IPS DF 6.9 (cell line): ENCODE measurements around the gene ZNF646.

ENCODE experiments used
- DNase-seq: peaks from one replicate; pipeline ENCODE4 v3.0.0-alpha.2; 2013; ENCODE audit warnings: low read depth, low spot score
- H3K27ac ChIP-seq: one replicate; pipeline ENCODE4 v1.5.1; 2013; ENCODE audit warnings: low read length, control low read depth
- H3K27me3 ChIP-seq: 2 replicates; pipeline ENCODE4 v1.6.1; 2013; ENCODE audit warnings: mild to moderate bottlenecking, low read length; ENCODE audit not compliant: control insufficient read depth, insufficient read depth
- H3K36me3 ChIP-seq: 2 replicates; pipeline ENCODE4 v1.6.1; 2013; ENCODE audit warnings: low read length; ENCODE audit not compliant: control insufficient read depth, insufficient read depth
- H3K4me1 ChIP-seq: 2 replicates; pipeline ENCODE4 v1.6.1; 2013; ENCODE audit warnings: low read length; ENCODE audit not compliant: control insufficient read depth, insufficient read depth
- H3K4me3 ChIP-seq: 2 replicates; pipeline ENCODE4 v1.5.1; 2013; ENCODE audit warnings: mild to moderate bottlenecking, low read length
- H3K9me3 ChIP-seq: 2 replicates; pipeline ENCODE4 v1.6.1; 2013; ENCODE audit warnings: low read length, inconsistent platforms; ENCODE audit not compliant: control insufficient read depth, insufficient read depth
- WGBS: extraction: QIAGEN DNeasy Blood & Tissue Kit; methylation state at CpG from one replicate; pipeline ENCODE4 v1.1.7; 2013; ENCODE audit warnings: mixed read lengths, missing lambda C conversion rate; ENCODE audit not compliant: insufficient read length, insufficient coverage; 5-methylcytosine and 5-hydroxymethylcytosine counted together

Gene ZNF646

GRCh38 chr16:31073970-31074813, at the start of gene ZNF646, which contains the start of gene ZNF668:
Gene ZNF646 (plus strand): TSS chr16:31074422. CDS start chr16:31076325, 1,903 bp downstream.
Gene ZNF668 (minus strand): TSS chr16:31074240. CDS start chr16:31064459, 9,781 bp downstream.
- WGBS: no CpG with 5 or more reads among the region's 48 CpGs
- H3K36me3 ChIP-seq: peaks cover 26% of the 10 kb centered on the region
- peak within 1 kb of the TSS; percentile 92 for H3K4me3 ChIP-seq
- H3K9me3 ChIP-seq: no peaks in the 10 kb centered on the region
- H3K4me1 ChIP-seq: no peaks in the 10 kb centered on the region
- DNase-seq: peak; percentile 99
- no peak within 1 kb of the TSS for H3K27ac ChIP-seq
- H3K27me3 ChIP-seq: no peaks in the 10 kb centered on the region

GRCh38 chr16:31025339-31025738, 48.9 kb upstream of the ZNF646 start:
- no peaks in the 10 kb centered on the region for H3K27me3 ChIP-seq
- no peaks in the 10 kb centered on the region for H3K36me3 ChIP-seq
- DNase-seq: no peak
- no peak overlapping the region for H3K27ac ChIP-seq
- WGBS: no CpG with 5 or more reads among the region's 5 CpGs
- H3K9me3 ChIP-seq: no peaks in the 10 kb centered on the region
- no peak overlapping the region for H3K4me3 ChIP-seq
- no peaks in the 10 kb centered on the region for H3K4me1 ChIP-seq

- no peaks in the 10 kb centered on the region for H3K36me3 ChIP-seq
- H3K27ac ChIP-seq: no peak overlapping the region
- no peak for DNase-seq
- H3K9me3 ChIP-seq: no peaks in the 10 kb centered on the region
- WGBS: 100% methylated on average over 1 of the region's 5 CpGs
- peaks cover under 1% of the 10 kb centered on the region; the same call in 1 of the 2 replicates for H3K4me1 ChIP-seq
- no peak overlapping the region for H3K4me3 ChIP-seq
- no peaks in the 10 kb centered on the region for H3K27me3 ChIP-seq
These were observed 45.0 kb upstream of the ZNF646 start for GRCh38 chr16:31029272-31029671.

- H3K4me3 ChIP-seq: no peak overlapping the region
- no peak for DNase-seq
- no peaks in the 10 kb centered on the region for H3K36me3 ChIP-seq
- no CpG with 5 or more reads among the region's 4 CpGs for WGBS
- peaks cover 3% of the 10 kb centered on the region; the same call in 1 of the 2 replicates for H3K4me1 ChIP-seq
- H3K9me3 ChIP-seq: no peaks in the 10 kb centered on the region
- no peaks in the 10 kb centered on the region for H3K27me3 ChIP-seq
- H3K27ac ChIP-seq: no peak overlapping the region
These were observed 42.9 kb upstream of the ZNF646 start for GRCh38 chr16:31031276-31031675.

- no CpG with 5 or more reads among the region's 75 CpGs for WGBS
- Histone ChIP-seq H3K4me3 (peak within 1 kb of the TSS; percentile 75), H3K9me3 (no peaks in the 10 kb centered on the region), H3K4me1 (peaks cover 3% of the 10 kb centered on the region; the same call in 1 of the 2 replicates), H3K36me3 (no peaks in the 10 kb centered on the region), H3K27ac (no peak within 1 kb of the TSS), H3K27me3 (no peaks in the 10 kb centered on the region)
- peak; percentile 99 for DNase-seq
These were observed 41.2 kb upstream of the ZNF646 start, which contains the start of gene STX4 for GRCh38 chr16:31032736-31033708. Gene STX4 (plus strand): TSS chr16:31033558. CDS start chr16:31033806, 248 bp downstream.

GRCh38 chr16:31033709-31034492, 40.3 kb upstream of the ZNF646 start:
- no CpG with 5 or more reads among the region's 47 CpGs for WGBS
- DNase-seq: no peak
- Histone ChIP-seq H3K36me3 (no peaks in the 10 kb centered on the region), H3K4me3 (peak overlapping the region; percentile 75), H3K27me3 (no peaks in the 10 kb centered on the region), H3K27ac (no peak overlapping the region), H3K4me1 (peaks cover 3% of the 10 kb centered on the region; the same call in 1 of the 2 replicates), H3K9me3 (no peaks in the 10 kb centered on the region)

GRCh38 chr16:31036691-31037090, 37.5 kb upstream of the ZNF646 start:
- H3K4me1 ChIP-seq: peaks cover 3% of the 10 kb centered on the region; the same call in 1 of the 2 replicates
- no CpG with 5 or more reads among the region's 2 CpGs for WGBS
- H3K36me3 ChIP-seq: peaks cover 3% of the 10 kb centered on the region
- H3K27ac ChIP-seq: no peak overlapping the region
- no peak for DNase-seq
- H3K9me3 ChIP-seq: no peaks in the 10 kb centered on the region
- no peaks in the 10 kb centered on the region for H3K27me3 ChIP-seq
- no peak overlapping the region for H3K4me3 ChIP-seq

- Histone ChIP-seq H3K9me3 (no peaks in the 10 kb centered on the region), H3K4me1 (peaks cover 3% of the 10 kb centered on the region; the same call in 1 of the 2 replicates), H3K4me3 (no peak overlapping the region), H3K27me3 (no peaks in the 10 kb centered on the region), H3K27ac (no peak overlapping the region), H3K36me3 (peaks cover 3% of the 10 kb centered on the region)
- DNase-seq: no peak
- no CpG with 5 or more reads among the region's 2 CpGs for WGBS
These were observed 35.2 kb upstream of the ZNF646 start for GRCh38 chr16:31038993-31039392.

GRCh38 chr16:31042866-31043265, 31.4 kb upstream of the ZNF646 start:
- no peaks in the 10 kb centered on the region for H3K4me1 ChIP-seq
- H3K27ac ChIP-seq: no peak overlapping the region
- H3K9me3 ChIP-seq: no peaks in the 10 kb centered on the region
- H3K36me3 ChIP-seq: peaks cover 3% of the 10 kb centered on the region
- no CpG with 5 or more reads among the region's 10 CpGs for WGBS
- H3K27me3 ChIP-seq: no peaks in the 10 kb centered on the region
- DNase-seq: no peak
- no peak overlapping the region for H3K4me3 ChIP-seq
